ENCODE measurements around the gene LHX6. TPM values are rescaled to one million over a fixed set of nuclear protein-coding genes. Genes with fewer than 3 reads are reported as not detected.

LHX6 gene
- total RNA-seq, 1 experiment from 2014 or later = 1.5 TPM

GRCh38 chr9:122202111-122202510 lies 26.6 kb downstream of the LHX6 start:
- Mint-ChIP-seq H3K4me3 (no peak overlapping the region), H3K27ac (no peak overlapping the region), H3K4me1 (peaks cover 23% of the 10 kb centered on the region), H3K27me3 (ENCODE audit: low read depth) (no peaks in the 10 kb centered on the region; the same call in 1 of the 2 replicates), H3K36me3 (no peaks in the 10 kb centered on the region), H3K9me3 (no peaks in the 10 kb centered on the region)
- ATAC-seq (no peak), DNase-seq (ENCODE audit: low spot score) (no peak)
- ChIA-PET CTCF (no interaction called here), POLR2A (no interaction called here)
- TF ChIP-seq GTF2I (CRISPR knock-in tag; conservative IDR thresholded peaks at IDR 0.05) (no peak), TP53 (CRISPR knock-in tag; IDR thresholded peaks at IDR 0.05) (no peak), TEAD1 (CRISPR knock-in tag; IDR thresholded peaks at IDR 0.05) (no peak), MYBL2 (CRISPR knock-in tag; IDR thresholded peaks at IDR 0.05) (no peak), TCF7 (CRISPR knock-in tag; IDR thresholded peaks at IDR 0.05; ENCODE audit: low read depth) (no peak)

- ATAC-seq = no peak
- H3K27ac Mint-ChIP-seq = no peak overlapping the region
- DNase-seq (ENCODE audit: low spot score) = no peak
- ChIA-PET CTCF (interaction anchor here (0.7 kb wide), 1 partner anchor 77 kb away, joined by 3 read pairs; no protein-coding TSS in a partner anchor), POLR2A (no interaction called here)
- no peak for TF ChIP-seq TEAD1 (CRISPR knock-in tag; IDR thresholded peaks at IDR 0.05)
- TF ChIP-seq HMGA2 (CRISPR knock-in tag; IDR thresholded peaks at IDR 0.05) = no peak
- TF ChIP-seq, protein P1, sequence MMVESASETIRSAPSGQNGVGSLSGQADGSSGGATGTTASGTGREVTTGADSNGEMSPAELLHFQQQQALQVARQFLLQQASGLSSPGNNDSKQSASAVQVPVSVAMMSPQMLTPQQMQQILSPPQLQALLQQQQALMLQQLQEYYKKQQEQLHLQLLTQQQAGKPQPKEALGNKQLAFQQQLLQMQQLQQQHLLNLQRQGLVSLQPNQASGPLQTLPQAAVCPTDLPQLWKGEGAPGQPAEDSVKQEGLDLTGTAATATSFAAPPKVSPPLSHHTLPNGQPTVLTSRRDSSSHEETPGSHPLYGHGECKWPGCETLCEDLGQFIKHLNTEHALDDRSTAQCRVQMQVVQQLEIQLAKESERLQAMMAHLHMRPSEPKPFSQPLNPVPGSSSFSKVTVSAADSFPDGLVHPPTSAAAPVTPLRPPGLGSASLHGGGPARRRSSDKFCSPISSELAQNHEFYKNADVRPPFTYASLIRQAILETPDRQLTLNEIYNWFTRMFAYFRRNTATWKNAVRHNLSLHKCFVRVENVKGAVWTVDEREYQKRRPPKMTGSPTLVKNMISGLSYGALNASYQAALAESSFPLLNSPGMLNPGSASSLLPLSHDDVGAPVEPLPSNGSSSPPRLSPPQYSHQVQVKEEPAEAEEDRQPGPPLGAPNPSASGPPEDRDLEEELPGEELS (CRISPR knock-in tag; IDR thresholded peaks at IDR 0.05) = no peak
- TF ChIP-seq FOXK1 (CRISPR knock-in tag; IDR thresholded peaks at IDR 0.05) = no peak
- peaks cover 23% of the 10 kb centered on the region for H3K4me1 Mint-ChIP-seq
- no peaks in the 10 kb centered on the region for H3K36me3 Mint-ChIP-seq
- H3K27me3 Mint-ChIP-seq (ENCODE audit: low read depth) = no peaks in the 10 kb centered on the region; the same call in 1 of the 2 replicates
- H3K9me3 Mint-ChIP-seq = no peaks in the 10 kb centered on the region
- no peak overlapping the region for H3K4me3 Mint-ChIP-seq
Observed at GRCh38 chr9:122201641-122202040, 27.1 kb downstream of the LHX6 start.

- no peaks in the 10 kb centered on the region; the same call in 1 of the 2 replicates for H3K27me3 Mint-ChIP-seq (ENCODE audit: low read depth)
- DNase-seq (ENCODE audit: low spot score) = no peak
- H3K9me3 Mint-ChIP-seq = no peaks in the 10 kb centered on the region
- CTCF ChIA-PET = interaction anchor here (0.7 kb wide), 1 partner anchor 76 kb away, joined by 3 read pairs; no protein-coding TSS in a partner anchor
- POLR2A ChIA-PET = no interaction called here
- H3K4me1 Mint-ChIP-seq = peaks cover 23% of the 10 kb centered on the region
- H3K36me3 Mint-ChIP-seq = no peaks in the 10 kb centered on the region
- no peak overlapping the region; the same call in 1 of the 2 replicates for H3K27ac Mint-ChIP-seq
- no peak overlapping the region for H3K4me3 Mint-ChIP-seq
- no peak for ATAC-seq
- no peak for TF ChIP-seq ZBTB43 (CRISPR knock-in tag; IDR thresholded peaks at IDR 0.05)
- no peak for TF ChIP-seq NFATC4 (CRISPR knock-in tag; IDR thresholded peaks at IDR 0.05)
- TF ChIP-seq ZNF532 (CRISPR knock-in tag; IDR thresholded peaks at IDR 0.05; ENCODE audit: borderline replicate concordance) = no peak
- TF ChIP-seq, protein P2, sequence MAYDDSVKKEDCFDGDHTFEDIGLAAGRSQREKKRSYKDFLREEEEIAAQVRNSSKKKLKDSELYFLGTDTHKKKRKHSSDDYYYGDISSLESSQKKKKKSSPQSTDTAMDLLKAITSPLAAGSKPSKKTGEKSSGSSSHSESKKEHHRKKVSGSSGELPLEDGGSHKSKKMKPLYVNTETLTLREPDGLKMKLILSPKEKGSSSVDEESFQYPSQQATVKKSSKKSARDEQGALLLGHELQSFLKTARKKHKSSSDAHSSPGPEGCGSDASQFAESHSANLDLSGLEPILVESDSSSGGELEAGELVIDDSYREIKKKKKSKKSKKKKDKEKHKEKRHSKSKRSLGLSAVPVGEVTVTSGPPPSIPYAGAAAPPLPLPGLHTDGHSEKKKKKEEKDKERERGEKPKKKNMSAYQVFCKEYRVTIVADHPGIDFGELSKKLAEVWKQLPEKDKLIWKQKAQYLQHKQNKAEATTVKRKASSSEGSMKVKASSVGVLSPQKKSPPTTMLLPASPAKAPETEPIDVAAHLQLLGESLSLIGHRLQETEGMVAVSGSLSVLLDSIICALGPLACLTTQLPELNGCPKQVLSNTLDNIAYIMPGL (CRISPR knock-in tag; IDR thresholded peaks at IDR 0.05) = no peak
- no peak for TF ChIP-seq ZMAT4 (CRISPR knock-in tag; IDR thresholded peaks at IDR 0.05)
- no peak for TF ChIP-seq MAX (CRISPR knock-in tag; IDR thresholded peaks at IDR 0.05)
- TF ChIP-seq TEAD1 (CRISPR knock-in tag; IDR thresholded peaks at IDR 0.05) = no peak
- no peak for TF ChIP-seq IRF1 (CRISPR knock-in tag; IDR thresholded peaks at IDR 0.05)
- TF ChIP-seq GTF2I (CRISPR knock-in tag; conservative IDR thresholded peaks at IDR 0.05) = no peak
- TF ChIP-seq EMX1 (CRISPR knock-in tag; IDR thresholded peaks at IDR 0.05) = no peak
Observed at GRCh38 chr9:122200960-122201595, 27.7 kb downstream of the LHX6 start.

Measured in WTC11 (cell line).